HG03432 (cell line): ENCODE measurements around the gene BRD4.

Source experiments
- ATAC-seq: cut with Tn5 transposase; IDR thresholded peaks from one replicate; pipeline ENCODE4 v1.9.1; 2021; ENCODE audit warnings: mild to moderate bottlenecking, moderate library complexity; ENCODE audit not compliant: unreplicated experiment

BRD4 gene

DNA sequence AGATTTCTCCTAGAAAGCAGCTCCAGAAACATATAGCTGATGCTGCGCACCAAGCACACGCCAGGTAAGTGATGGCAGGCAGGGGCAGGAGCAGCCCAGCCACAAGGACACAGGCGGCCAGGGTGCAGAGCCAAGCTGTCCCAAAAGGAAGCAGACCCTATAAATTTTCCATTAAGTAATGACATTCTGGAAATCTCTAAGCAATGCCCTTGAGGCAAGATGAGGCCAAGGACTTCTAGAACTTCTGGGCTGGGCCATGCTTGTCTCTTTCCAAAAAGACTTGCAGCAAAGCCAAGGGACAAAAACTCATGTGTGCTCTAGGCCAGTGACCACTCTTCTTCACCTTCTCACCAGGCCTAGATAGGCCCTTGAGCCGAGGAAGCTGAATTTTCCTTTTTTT, 57.9 kb downstream of the BRD4 start:
- no peak for ATAC-seq

DNA sequence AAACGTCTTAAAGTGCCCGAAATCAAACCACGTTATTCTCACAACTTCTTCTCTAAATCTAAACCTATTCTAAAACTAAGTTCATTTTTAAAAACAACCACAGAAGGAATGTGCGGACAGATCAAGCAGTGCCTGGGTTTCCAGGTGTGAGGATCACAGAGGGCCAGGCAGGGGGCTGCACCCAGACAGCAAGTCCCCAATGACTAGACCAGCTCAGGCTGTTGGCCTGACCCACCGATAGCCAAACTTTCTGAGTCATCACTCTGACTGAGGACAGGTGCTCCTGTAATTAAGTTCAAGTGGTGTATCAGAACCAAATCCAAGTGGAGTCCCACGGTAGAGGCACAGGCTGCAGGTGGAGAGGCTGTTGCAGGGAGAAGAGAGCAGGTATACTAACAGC, 62.5 kb downstream of the BRD4 start:
- no peak for ATAC-seq

DNA sequence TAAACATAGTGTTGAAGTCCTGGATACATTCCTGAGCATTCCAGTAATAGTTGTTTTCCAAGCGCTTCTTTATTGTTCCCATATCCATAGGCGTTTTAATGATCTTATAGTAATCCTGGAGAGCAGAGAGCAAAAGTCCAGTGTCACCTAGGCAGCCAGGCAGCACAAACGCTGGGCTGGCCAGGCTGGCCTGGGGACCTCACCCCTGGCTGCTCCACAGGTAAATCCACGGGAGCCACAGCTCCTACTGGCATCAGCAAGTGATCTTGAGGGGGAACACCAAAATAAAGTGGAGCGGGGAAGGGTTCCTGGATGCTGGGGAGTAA, 63.4 kb downstream of the BRD4 start:
- ATAC-seq, result no peak

DNA sequence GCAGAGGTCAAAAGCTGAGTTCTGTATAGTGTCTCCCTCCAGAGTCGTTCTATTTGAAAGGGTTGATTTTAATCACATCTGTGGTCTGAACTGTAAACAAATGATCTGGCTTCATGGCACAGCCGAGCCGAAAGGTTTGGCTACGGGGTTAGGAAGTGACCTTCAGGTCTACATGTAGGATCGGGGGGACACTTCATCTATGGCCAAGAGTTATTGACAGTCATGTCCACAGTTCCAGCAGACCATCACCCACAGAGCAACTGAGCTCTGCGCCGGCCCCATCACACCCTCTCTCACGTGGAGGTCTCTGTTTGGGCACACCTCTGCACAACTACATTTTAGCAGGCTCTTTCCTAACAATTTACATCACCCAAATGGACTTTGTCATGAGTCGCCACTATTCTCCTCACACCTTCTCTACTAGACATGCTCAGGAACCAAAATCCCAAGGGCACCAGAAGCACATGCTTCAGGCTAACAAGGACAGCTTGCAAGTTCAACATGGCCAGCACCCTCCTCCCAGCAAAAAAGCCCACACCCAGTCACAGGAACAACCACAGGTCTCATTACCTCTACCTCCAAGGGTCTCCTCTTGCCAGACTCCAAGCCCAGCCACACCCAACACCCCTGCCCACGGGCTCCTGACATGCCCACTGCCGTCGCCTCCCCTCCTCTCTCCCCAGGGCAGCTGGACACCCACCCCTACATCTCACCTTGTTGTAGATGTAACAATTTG, 64.0 kb downstream of the BRD4 start:
- ATAC-seq, result no peak

DNA sequence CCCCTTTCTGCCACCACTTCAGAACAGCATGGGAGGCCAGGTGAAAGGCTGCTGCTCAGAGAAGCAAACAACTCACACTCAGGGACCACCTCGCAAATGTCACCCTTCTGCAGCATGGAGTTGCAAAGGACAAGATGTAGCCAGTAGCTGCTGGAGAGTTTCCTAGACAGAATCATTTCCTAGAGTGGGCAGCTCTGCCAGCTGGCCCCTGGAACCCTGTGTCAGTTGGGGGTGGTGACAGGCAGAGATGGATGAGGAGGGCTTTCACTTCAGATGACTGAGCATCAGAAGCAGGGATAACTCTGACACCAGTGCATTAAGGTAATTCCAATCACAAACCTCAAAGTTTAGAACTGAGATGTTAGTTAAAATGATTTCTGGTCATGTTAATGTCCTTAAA, 65.7 kb downstream of the BRD4 start:
- ATAC-seq, result no peak

DNA sequence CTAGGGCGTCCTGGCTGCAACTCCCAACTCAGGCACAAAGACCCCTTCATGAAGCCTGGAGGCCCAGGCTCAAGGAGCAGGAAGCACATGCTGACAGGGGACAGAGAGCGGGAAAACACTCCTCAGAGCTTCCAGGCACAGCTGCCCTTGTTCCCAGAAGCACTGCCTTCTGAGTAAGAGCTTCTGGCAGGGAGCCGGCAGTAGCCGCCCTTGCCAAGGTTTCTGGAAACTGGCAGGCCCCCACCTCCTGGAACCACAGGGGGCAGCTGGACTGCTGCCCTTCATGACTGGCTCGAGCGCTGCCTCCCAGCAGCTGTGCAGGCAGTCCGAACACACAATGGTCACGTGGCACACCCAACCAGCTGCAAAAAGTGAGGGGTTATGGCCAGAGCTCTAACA, 66.5 kb downstream of the BRD4 start:
- ATAC-seq, result no peak

DNA sequence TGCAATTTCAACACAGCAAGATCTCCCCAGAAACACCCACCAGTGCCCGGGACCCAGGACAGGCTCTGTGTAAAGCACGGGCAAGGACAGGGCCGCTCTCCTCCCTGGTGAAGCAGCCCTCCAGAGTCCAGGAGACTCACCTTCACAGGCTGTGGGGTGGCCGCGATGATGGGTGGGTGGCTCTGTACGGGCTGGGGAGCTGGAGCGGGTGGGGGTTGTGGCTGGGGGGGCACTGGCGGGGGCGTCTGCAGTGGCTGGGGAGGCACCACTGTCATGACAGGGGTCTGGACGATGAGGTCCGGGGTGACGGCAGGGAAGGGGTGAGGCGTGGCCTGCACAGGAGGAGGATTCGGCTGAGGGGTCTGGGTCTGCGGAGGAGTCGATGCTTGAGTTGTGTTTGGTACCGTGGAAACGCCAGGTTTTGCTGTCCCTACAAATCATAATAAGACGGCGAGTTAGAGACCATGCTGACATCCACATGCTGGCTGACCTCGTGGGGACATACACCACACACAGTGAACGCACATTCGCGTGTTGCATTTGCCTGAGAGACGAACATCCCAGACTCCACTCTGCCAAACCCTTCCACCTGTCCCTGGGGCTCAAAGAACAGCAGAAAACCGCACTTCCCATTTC, 67.0 kb downstream of the BRD4 start:
- ATAC-seq, result no peak

DNA sequence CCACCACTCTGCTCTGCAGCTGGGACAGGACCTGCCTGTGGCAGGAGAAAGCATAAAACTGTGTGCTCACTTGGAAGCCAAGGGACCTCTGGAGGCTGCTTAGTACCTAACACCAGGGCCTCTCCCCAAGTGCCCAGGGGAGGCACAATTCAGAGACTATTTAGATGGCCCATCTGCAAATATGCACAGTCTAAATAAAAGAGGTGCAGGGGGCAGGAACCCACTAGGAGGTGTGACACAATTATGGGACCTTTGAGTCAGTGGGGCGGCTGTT, 67.5 kb downstream of the BRD4 start:
- no peak for ATAC-seq

DNA sequence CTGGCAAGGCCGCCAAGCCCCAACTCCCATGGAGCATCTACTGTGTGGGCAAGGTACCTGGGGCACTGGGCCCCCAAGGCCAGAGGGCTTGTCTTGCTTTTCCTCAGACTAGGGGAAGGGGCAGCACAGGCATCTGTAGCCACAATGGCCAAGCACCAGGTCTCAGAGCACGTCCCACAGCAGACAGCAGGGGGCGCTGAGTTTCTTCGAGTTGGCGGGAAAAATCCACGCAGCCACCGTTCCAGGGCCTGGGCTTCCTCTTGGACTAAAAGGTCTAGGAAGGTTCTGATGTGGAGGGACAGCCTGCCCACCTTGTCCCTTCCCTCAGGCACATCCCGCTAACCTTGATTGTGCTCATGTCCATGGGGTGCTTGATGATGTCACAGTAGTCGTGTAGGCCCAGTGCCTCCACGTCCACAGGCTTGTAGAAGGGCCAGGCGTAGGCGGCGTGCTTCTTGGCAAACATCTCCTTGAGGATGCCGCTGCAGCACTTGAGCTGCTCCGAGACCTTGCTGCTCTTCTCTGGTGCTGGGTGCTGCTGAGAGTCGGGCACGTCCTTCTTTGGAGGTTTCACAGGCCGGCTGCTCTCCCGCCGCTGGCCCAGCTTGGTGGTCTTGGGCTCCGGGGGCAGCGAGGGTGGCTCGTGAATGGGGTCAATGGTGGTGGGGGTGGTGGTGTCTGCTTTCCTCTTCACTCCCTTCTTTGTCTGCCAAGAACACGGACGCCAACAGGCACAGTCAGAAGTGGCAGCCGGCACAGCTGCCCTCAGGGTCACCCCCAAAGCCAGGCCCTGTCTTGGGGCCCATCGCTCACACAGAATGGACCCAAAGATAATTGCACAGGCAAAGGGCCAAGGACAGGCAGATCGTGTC, 68.0 kb downstream of the BRD4 start:
- ATAC-seq, result no peak

DNA sequence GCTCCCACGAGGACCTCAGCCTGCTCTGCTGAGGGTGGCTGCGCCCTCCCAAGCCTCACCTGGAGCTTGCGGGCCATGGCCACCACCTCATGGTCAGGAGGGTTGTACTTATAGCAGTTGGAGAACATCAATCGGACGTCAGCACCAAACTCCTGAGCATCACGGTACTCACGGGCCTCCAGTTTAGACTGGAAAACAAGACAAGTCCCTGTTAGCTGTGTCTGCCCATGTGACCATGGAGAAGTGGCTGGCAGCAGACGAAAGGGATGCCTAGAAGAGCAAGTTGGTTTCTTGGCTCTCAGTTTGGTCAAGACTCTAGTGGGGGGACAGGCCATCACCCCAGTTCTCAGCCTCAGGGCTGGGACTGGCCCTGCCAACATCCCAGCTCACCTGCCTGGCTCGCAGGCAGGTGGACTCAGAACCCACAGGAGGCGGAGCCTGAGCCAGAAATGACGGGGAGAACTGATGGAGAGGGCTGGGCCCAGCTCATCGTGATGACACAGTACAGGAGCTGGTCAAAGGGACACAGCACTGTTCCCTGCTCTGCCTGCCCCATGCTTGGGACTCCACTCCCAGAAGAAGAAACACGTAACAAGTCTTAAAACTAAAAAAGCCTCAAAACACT, 68.9 kb downstream of the BRD4 start:
- ATAC-seq, result no peak

DNA sequence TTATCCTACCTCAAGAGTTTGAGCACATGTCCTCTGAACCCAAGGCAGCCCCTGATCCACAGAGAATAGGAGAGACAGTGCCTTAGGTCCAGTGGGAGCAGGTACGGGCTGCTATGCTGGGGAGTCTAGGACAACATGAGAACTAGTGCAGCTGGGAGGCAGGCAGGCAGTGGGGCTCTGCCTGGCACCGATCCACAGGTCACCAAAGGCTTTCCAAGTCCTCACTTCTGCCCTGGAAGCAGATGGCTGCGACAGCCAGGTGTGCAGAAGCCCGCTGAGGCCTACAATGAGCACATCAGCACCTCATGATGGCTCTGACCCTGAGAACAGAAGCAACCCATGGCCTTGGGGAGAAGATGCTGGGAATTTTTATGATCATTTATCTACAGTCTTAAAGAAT, 70.3 kb downstream of the BRD4 start:
- ATAC-seq, result no peak

DNA sequence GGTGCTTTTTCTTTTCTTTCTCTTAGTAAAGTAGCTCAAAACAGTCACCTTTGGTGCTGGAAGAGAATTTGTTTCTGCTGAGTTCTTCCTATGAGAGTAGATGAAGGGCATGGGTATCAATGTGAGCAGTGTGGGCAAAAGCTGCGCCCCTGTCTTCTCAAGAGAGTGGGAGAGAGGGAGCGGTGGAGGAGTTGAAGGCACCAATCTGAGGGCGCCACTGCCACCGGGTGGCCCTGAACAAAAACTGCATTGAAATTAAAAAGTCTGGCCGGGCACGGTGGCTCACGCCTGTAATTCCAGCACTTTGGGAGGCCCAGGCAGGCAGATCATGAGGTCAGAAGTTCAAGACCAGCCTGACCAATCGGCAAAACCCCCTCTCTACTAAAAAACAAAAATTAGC, 71.4 kb downstream of the BRD4 start:
- no peak for ATAC-seq

DNA sequence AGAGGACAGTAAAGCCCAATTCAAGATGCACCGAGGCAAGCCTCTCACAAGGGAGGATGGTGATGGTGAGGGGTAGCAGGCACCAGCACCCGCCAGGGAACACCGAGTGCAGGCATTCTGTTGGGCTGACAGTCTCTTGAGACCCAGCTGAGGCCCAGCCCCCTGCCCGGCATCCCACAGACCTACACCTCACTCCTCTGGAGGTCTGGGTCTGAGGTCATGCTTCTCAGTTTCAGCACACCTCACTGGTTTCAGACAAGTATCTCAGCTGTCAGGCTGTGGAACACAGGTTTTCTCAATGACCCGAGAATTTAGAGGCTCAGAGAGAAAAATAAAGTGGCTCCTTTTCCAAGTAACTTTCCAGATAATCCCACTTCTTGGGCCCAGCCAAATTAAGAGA, 72.4 kb downstream of the BRD4 start:
- ATAC-seq, result no peak

DNA sequence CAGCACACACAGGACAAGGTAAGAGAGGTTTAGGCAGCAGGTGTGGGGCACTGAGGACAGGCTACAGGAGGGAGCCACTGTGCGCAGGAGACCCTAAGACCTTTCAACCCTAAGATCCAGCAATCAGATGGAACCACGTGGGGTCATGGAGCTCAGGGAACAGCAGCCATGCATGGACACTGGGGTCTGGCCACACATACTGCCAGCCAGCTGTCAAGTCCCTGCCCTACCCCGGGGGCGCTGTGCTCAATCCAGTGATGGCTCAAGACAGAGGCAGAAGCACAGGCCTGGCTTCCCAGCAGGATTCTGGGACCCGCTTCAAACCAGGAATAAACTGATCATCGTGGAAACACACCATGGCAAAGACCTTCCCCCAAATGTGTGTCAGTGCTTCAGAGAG, 74.6 kb downstream of the BRD4 start:
- ATAC-seq, result no peak

DNA sequence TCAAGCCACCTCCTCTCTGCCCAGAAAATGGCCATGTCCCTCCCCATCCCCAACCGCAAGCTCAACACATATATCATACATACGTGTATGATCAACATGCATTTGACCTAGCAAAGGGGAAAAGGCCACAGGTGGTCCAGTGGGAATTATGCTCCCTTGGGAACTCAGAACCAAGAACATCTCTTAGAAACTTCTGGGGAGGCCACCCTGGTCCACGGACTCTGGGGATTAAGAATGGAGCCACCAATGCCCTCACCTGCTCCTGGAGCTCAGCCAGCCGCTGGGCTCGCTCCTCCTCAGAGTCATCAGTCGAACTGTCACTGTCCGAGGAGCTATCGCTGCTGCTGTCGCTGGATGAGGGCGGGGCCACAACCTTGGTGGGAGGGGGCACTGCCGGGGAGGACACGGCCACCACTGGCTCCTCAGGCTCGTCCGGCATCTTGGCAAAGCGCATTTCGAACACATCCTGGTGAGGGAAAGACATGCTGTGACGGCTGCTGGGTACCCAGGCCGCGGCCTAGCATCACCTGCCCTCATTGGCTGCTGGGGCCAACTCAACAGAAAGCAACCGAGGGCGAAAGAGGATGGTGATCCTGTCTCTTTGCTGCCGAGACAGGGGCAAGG, 75.5 kb downstream of the BRD4 start:
- no peak for ATAC-seq

DNA sequence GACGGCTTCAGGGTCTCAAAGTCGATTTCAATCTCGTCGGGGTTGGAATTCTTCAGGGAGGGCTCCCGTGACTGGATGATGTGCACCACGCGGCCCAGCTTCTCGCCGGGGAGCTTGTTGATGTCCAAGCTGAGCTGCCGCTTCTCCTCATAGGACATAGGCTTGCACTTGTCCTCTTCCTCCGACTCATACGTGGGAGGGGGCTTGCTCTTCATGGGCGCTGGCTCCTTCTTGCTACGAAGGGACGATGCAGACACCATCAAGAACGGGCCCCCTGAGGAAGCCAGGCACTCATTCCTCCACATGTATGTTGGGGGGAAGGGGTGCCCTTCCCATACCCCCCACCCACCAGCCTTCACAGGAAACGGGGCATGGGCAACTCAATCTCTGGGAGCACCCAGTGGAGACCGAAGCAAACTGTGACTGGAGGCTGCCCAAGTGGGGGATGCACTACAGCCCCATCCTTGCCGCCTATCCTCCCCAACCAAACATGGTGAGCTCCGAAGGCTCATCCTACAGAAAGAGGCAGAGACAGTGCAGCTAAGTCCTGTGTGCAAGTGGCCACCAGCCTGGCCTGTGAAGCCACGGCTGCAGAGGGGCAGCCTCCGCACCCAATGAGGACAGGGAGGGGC, 76.9 kb downstream of the BRD4 start:
- no peak for ATAC-seq

DNA sequence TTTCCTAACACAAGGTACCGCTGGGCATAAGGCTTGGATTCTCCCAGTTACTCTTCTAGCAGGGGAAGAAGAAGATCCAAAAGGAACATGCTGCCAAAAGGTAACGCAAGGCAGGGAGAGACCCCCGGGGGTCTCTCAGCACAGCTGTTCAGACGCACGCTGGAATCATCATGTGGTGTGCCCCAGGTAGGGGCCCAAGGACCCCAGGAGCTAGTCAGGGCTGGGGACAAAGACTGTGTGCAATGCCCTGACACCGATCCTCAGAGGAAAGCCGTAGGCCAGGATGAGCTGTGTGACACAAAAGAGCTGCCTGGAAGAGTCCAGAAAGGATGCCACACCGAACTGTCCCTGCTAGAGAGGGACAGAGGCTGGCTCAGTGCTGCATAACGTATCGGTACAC, 77.8 kb downstream of the BRD4 start:
- ATAC-seq, result no peak

DNA sequence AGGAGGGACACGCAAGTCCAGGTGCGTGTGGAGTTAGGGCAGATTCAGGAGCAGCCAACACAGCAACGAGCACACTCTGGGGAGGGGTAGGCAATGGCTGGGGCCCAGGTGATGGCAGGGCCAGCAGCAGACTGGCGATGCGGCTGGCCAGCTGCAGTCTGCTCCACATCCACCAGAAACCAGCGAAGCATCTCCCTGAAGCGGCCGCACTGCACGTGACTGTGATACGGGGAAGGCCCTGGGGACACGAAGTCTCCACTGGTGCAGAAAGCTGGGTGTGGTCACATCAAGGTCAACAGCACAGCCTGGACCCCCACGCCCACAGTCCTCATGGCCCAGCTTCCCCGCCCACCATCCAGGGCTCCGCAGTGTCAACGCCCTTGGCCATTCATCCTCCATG, 78.8 kb downstream of the BRD4 start:
- ATAC-seq, result no peak

DNA sequence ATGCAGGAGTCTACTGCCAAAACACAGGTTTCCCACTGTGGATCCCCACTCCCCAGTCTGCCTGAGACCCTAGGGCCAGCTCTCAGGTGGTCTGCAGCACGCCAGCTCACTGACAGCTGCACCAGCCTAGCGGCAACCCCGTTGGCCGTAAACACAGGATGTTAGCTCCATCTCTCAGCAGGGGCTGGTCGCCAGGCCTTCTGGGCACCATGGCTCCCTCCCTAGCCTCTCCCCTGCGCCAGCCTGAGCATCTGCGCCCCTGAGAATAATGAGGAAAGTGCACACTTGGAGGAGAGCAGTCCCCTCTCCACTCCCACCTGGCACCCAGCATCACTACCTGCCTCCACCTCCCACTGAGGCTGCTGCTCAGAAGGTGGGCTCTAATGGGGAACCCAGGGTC, 79.3 kb downstream of the BRD4 start:
- ATAC-seq, result no peak

DNA sequence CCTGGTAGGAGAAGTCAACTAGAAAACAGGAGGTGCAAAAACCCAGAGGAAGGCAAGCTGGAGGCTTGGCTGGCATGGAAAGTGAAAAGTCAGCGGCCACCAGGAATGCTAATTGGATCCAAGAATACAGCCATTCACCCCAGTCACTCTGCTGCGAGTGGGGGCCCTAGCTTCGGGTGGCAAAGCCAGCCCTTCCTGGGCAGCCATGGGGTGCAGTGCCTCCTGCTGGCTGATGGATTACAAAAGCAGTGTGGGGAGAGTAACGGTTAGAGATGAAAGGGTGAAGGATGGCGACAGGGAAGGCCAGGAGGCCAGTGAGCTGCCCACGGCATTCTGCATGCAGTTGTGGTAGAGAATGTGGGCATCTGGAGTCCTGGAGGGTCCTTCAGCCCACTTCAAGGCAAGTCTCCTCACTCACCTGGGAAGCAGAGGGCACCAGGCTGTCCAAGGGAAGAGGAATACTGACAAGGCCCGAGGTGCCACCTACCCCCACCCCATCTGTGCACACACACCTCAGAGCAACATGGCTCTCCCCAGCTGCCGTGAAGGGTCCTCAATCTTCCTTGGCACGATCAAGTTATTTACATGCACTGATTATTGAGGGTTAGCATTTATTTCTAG, 79.8 kb downstream of the BRD4 start:
- no peak for ATAC-seq
